H9 (cell line): ENCODE results near the gene RERG. TPM values are rescaled to one million over a fixed set of nuclear protein-coding genes. Genes with fewer than 3 reads are reported as not detected.

ENCODE experiments used
- DNase-seq: peaks from one replicate; pipeline ENCODE4 v3.0.0-alpha.2; 2017
- H2AFZ ChIP-seq: one replicate; pipeline ENCODE4 v1.6.1; 2013; ENCODE audit warnings: mild to moderate bottlenecking, low read length, control low read depth, moderate library complexity
- H2AK5ac ChIP-seq: 2 replicates; pipeline ENCODE4 v1.6.1; 2013; ENCODE audit warnings: low read length, control low read depth, mixed read lengths; ENCODE audit not compliant: insufficient read length
- H2BK120ac ChIP-seq: one replicate; pipeline ENCODE4 v1.6.1; 2013; ENCODE audit warnings: low read depth, mild to moderate bottlenecking, low read length, control low read depth, inconsistent platforms; ENCODE audit not compliant: poor library complexity, severe bottlenecking
- H2BK12ac ChIP-seq: 2 replicates; pipeline ENCODE4 v1.6.1; 2013; ENCODE audit warnings: low read length, control low read depth, mixed read lengths, low read depth; ENCODE audit not compliant: insufficient read length
- H2BK15ac ChIP-seq: 2 replicates; pipeline ENCODE4 v1.6.1; 2013; ENCODE audit warnings: low read depth, low read length, control low read depth
- H2BK20ac ChIP-seq: one replicate; pipeline ENCODE4 v1.6.1; 2013; ENCODE audit warnings: low read depth, mild to moderate bottlenecking, low read length, control low read depth, inconsistent platforms; ENCODE audit not compliant: poor library complexity, severe bottlenecking
- H2BK5ac ChIP-seq: 2 replicates; pipeline ENCODE4 v1.6.1; 2013; ENCODE audit warnings: low read length, control low read depth, mixed read lengths; ENCODE audit not compliant: insufficient read length
- H3K14ac ChIP-seq: 2 replicates; pipeline ENCODE4 v1.6.1; 2013; ENCODE audit warnings: low read length, control low read depth; ENCODE audit not compliant: insufficient read depth
- H3K18ac ChIP-seq: 2 replicates; pipeline ENCODE4 v1.6.1; 2013; ENCODE audit warnings: low read depth, mild to moderate bottlenecking, mixed read lengths, low read length, control low read depth; ENCODE audit not compliant: insufficient read length
- H3K23ac ChIP-seq: 2 replicates; pipeline ENCODE4 v1.6.1; 2013; ENCODE audit warnings: low read length, control low read depth, mixed read lengths, low read depth; ENCODE audit not compliant: insufficient read length
- H3K23me2 ChIP-seq: 2 replicates; pipeline ENCODE4 v1.6.1; 2013; ENCODE audit warnings: low read depth, mild to moderate bottlenecking, mixed read lengths, low read length, control low read depth; ENCODE audit not compliant: insufficient read length, poor library complexity, severe bottlenecking
- H3K27ac ChIP-seq: 2 replicates; pipeline ENCODE4 v1.5.1; 2013; ENCODE audit warnings: low read length, control low read depth, mixed read lengths, low read depth; ENCODE audit not compliant: insufficient read length
- H3K27me3 ChIP-seq: 2 replicates; pipeline ENCODE4 v1.6.1; 2013; ENCODE audit warnings: low read length, control low read depth, inconsistent platforms; ENCODE audit not compliant: insufficient read depth
- H3K4ac ChIP-seq: 2 replicates; pipeline ENCODE4 v1.6.1; 2013; ENCODE audit warnings: low read depth, mild to moderate bottlenecking, control low read depth, inconsistent platforms, low read length, moderate library complexity
- H3K4me1 ChIP-seq: 2 replicates; pipeline ENCODE4 v1.6.1; 2013; ENCODE audit warnings: low read length, control low read depth, inconsistent platforms; ENCODE audit not compliant: insufficient read depth
- H3K4me2 ChIP-seq: 2 replicates; pipeline ENCODE4 v1.6.1; 2013; ENCODE audit warnings: low read length, control low read depth, mixed read lengths; ENCODE audit not compliant: insufficient read length, insufficient read depth
- H3K56ac ChIP-seq: 2 replicates; pipeline ENCODE4 v1.6.1; 2013; ENCODE audit warnings: low read depth, mild to moderate bottlenecking, mixed read lengths, low read length, control low read depth; ENCODE audit not compliant: insufficient read length
- H3K79me1 ChIP-seq: 2 replicates; pipeline ENCODE4 v1.6.1; 2013; ENCODE audit warnings: low read depth, mild to moderate bottlenecking, moderate library complexity, low read length, control low read depth, inconsistent platforms; ENCODE audit not compliant: insufficient read depth, poor library complexity, severe bottlenecking
- H3K79me2 ChIP-seq: 2 replicates; pipeline ENCODE4 v1.6.1; 2013; ENCODE audit warnings: low read length, control low read depth, inconsistent platforms; ENCODE audit not compliant: insufficient read depth
- H3K9ac ChIP-seq: 2 replicates; pipeline ENCODE4 v1.6.1; 2013; ENCODE audit warnings: low read length, control low read depth, mixed read lengths; ENCODE audit not compliant: insufficient read length; ENCODE audit errors: extremely low read depth
- H3K9me3 ChIP-seq: one replicate; pipeline ENCODE4 v1.6.1; 2013; ENCODE audit warnings: low read depth, low read length, inconsistent platforms; ENCODE audit not compliant: control insufficient read depth
- H3T11ph ChIP-seq: one replicate; pipeline ENCODE4 v1.6.1; 2013; ENCODE audit warnings: mild to moderate bottlenecking, low read length, control low read depth, inconsistent platforms
- H4K20me1 ChIP-seq: one replicate; pipeline ENCODE4 v1.6.1; 2013; ENCODE audit not compliant: control insufficient read depth, insufficient read length, insufficient read depth
- H4K5ac ChIP-seq: 2 replicates; pipeline ENCODE4 v1.6.1; 2013; ENCODE audit warnings: low read depth, mild to moderate bottlenecking, mixed read lengths, low read length, control low read depth; ENCODE audit not compliant: insufficient read length
- H4K8ac ChIP-seq: replicated peaks from 2 replicates; pipeline ENCODE4 v1.6.1; 2013; ENCODE audit warnings: low read length, control low read depth, mixed read lengths, low read depth; ENCODE audit not compliant: insufficient read length
- H4K91ac ChIP-seq: 2 replicates; pipeline ENCODE4 v1.6.1; 2013; ENCODE audit warnings: low read depth, mild to moderate bottlenecking, moderate library complexity, mixed read lengths, low read length, control low read depth; ENCODE audit not compliant: insufficient read length
- H3K27ac Mint-ChIP-seq, 3 experiments: 2 replicates in 2 of 3; 3 replicates in 1 of 3; pipeline ENCODE4 v1.8.0; 2020 to 2021; ENCODE audit warnings: mixed read lengths in 3 of 3, mild to moderate bottlenecking in 1 of 3, moderate library complexity in 1 of 3
- H3K27me3 Mint-ChIP-seq: 2 replicates; pipeline ENCODE4 v1.8.0; 2021; ENCODE audit warnings: low read depth, mild to moderate bottlenecking, moderate library complexity, mixed read lengths
- H3K36me3 Mint-ChIP-seq, 3 experiments: 2 replicates in 2 of 3; 3 replicates in 1 of 3; pipeline ENCODE4 v1.8.0; 2020 to 2021; ENCODE audit warnings: low read depth in 3 of 3, mixed read lengths in 3 of 3; ENCODE audit not compliant: insufficient read depth in 1 of 3
- H3K4me1 Mint-ChIP-seq, 2 experiments: 2 replicates each; pipeline ENCODE4 v1.8.0; 2020; ENCODE audit warnings: mixed read lengths in 2 of 2
- H3K4me3 Mint-ChIP-seq, 2 experiments: 2 replicates in 1 of 2; 3 replicates in 1 of 2; pipeline ENCODE4 v1.8.0; 2020 to 2021; ENCODE audit warnings: mild to moderate bottlenecking in 2 of 2, mixed read lengths in 2 of 2, moderate library complexity in 1 of 2
- H3K9me3 Mint-ChIP-seq, 2 experiments: 2 replicates in 1 of 2; 3 replicates in 1 of 2; pipeline ENCODE4 v1.8.0; 2020; ENCODE audit warnings: mild to moderate bottlenecking in 2 of 2, mixed read lengths in 2 of 2, moderate library complexity in 1 of 2
- CTCF ChIP-seq: fragments of 200-600 bp; sonication (generic); conservative IDR thresholded peaks from 3 replicates; pipeline ENCODE4 v1.8.0; 2021; ENCODE audit warnings: antibody characterized with exemption, mild to moderate bottlenecking
- total RNA-seq: library from RNA; stranded (reverse); gene quantifications from 2 replicates; pipeline ENCODE4 v1.2.1, GENCODE V29; 2021

RERG gene
- total RNA-seq, 1 experiment from 2014 or later, result not detected

GRCh38 chr12:15230137-15230536 lies 8.9 kb upstream of the RERG start:
- Histone ChIP-seq H3K23ac (no peak overlapping the region), H3K27ac (no peak overlapping the region), H3K4ac (no peak overlapping the region), H3K27me3 (no peaks in the 10 kb centered on the region), H4K5ac (no peak overlapping the region), H2BK20ac (no peak overlapping the region), H3K18ac (no peak overlapping the region), H3K56ac (no peak overlapping the region), H3K9me3 (no peaks in the 10 kb centered on the region), H3T11ph (no peak overlapping the region), H2BK5ac (no peak overlapping the region), H3K9ac (no peak overlapping the region), H2BK12ac (no peak overlapping the region), H4K20me1 (no peaks in the 10 kb centered on the region), H3K23me2 (no peaks in the 10 kb centered on the region), H2AK5ac (no peak overlapping the region), H4K8ac (no peak overlapping the region), H4K91ac (no peak overlapping the region), H3K79me1 (no peaks in the 10 kb centered on the region), H2AFZ (no peak overlapping the region), H3K79me2 (no peaks in the 10 kb centered on the region), H2BK120ac (no peak overlapping the region), H3K4me2 (no peak overlapping the region), H3K14ac (no peak overlapping the region), H2BK15ac (no peak overlapping the region), H3K4me1 (no peaks in the 10 kb centered on the region)
- H3K9me3 Mint-ChIP-seq, result no peaks in the 10 kb centered on the region
- H3K27ac Mint-ChIP-seq, result no peak overlapping the region
- no peaks in the 10 kb centered on the region for H3K4me1 Mint-ChIP-seq
- DNase-seq, result no peak
- peaks cover 11% of the 10 kb centered on the region for H3K27me3 Mint-ChIP-seq
- TF ChIP-seq CTCF, result no peak
- no peak overlapping the region for H3K4me3 Mint-ChIP-seq
- no peaks in the 10 kb centered on the region for H3K36me3 Mint-ChIP-seq
